NOMO-1 treated with DMSO at 0.1 percent for 48 hours (cell line): ENCODE results near the gene LAMA5.

ENCODE experiments used
- DNase-seq: peaks from one replicate; lab custom pipeline; 2025; ENCODE audit not compliant: unreplicated experiment; lab: John Stamatoyannopoulos, UW

The LAMA5 gene

GRCh38 chr20:62350098-62350628, 16.9 kb downstream of the LAMA5 start:
- DNase-seq, result no peak

- DNase-seq, result no peak
These were observed 17.5 kb downstream of the LAMA5 start for GRCh38 chr20:62349556-62350097.

GRCh38 chr20:62348604-62349003, 18.5 kb downstream of the LAMA5 start:
- DNase-seq, result no peak

- no peak for DNase-seq
These were observed 19.7 kb downstream of the LAMA5 start for GRCh38 chr20:62347445-62347844.

GRCh38 chr20:62347151-62347404, 20.0 kb downstream of the LAMA5 start:
- DNase-seq, result no peak

- DNase-seq, result no peak
These were observed 20.5 kb downstream of the LAMA5 start for GRCh38 chr20:62346398-62347150.

- no peak for DNase-seq
These were observed 21.3 kb downstream of the LAMA5 start for GRCh38 chr20:62345681-62346370.

- no peak for DNase-seq
These were observed 22.3 kb downstream of the LAMA5 start for GRCh38 chr20:62344782-62345181.

- no peak for DNase-seq
These were observed 23.0 kb downstream of the LAMA5 start for GRCh38 chr20:62344092-62344491.

- DNase-seq, result no peak
These were observed 24.2 kb downstream of the LAMA5 start for GRCh38 chr20:62342910-62343309.

- peak; percentile 86 for DNase-seq
These were observed 27.5 kb downstream of the LAMA5 start for GRCh38 chr20:62339647-62340062.

- DNase-seq, result no peak
These were observed 28.9 kb downstream of the LAMA5 start for GRCh38 chr20:62338294-62338620.

GRCh38 chr20:62337558-62338293, 29.4 kb downstream of the LAMA5 start:
- DNase-seq, result no peak

GRCh38 chr20:62336775-62337557, 30.1 kb downstream of the LAMA5 start:
- DNase-seq, result no peak

GRCh38 chr20:62336329-62336728, 30.8 kb downstream of the LAMA5 start:
- no peak for DNase-seq

- DNase-seq, result no peak
These were observed 31.6 kb downstream of the LAMA5 start for GRCh38 chr20:62335532-62335931.

GRCh38 chr20:62334881-62335280, 32.2 kb downstream of the LAMA5 start:
- no peak for DNase-seq

GRCh38 chr20:62333820-62334595, 33.1 kb downstream of the LAMA5 start:
- DNase-seq, result no peak

- DNase-seq, result no peak
These were observed 33.9 kb downstream of the LAMA5 start for GRCh38 chr20:62332989-62333819.
